AG08395 (cell line): Measurements from ENCODE around the gene C12orf75.
"Not testable (repeated sequence)": the region's sequence is repeated elsewhere in the genome, so short reads cannot be mapped to it uniquely, and the experiment has no call there.

Source experiments
- DNase-seq: peaks from one replicate; pipeline ENCODE4 v3.0.0; 2012; ENCODE audit warnings: mixed read lengths, low spot score

C12orf75 gene

DNA sequence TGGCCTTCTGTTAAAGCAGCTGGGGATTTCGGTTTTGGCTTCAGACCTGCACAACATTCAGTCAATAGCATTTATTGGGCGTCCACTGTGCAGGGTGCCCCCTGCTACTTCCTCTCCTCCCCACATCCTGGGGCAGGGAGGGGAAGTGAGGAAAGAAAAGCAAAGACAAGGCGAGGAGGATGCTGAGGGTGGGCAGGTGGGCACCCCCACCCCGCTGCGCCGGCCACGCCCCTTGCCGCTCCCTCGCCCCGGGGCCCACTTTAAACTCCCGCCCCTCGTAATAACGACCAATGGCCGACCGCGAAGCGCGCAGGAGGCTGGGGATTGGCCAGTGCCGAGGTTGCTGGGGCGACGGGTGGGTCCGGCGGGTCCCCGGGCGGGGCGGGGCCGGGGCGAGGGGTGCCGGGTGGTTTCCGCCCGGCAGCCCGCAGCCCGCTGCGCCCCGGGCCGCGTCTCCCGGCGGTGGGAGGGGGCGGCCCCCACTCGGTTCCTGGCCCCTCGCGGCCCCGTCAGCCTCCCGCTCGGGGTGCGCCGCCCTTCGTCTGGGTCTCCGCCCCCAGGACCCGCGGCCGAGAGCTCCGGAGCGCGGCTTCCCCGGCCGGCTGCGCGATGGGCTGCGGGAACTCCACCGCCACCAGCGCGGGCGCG is at the start of gene C12orf75:
Gene C12orf75 (plus strand): TSS at position 409 of the 648 bp plus-strand sequence. CDS start 201 bp downstream, at position 610.
- DNase-seq = peak; percentile 90

DNA sequence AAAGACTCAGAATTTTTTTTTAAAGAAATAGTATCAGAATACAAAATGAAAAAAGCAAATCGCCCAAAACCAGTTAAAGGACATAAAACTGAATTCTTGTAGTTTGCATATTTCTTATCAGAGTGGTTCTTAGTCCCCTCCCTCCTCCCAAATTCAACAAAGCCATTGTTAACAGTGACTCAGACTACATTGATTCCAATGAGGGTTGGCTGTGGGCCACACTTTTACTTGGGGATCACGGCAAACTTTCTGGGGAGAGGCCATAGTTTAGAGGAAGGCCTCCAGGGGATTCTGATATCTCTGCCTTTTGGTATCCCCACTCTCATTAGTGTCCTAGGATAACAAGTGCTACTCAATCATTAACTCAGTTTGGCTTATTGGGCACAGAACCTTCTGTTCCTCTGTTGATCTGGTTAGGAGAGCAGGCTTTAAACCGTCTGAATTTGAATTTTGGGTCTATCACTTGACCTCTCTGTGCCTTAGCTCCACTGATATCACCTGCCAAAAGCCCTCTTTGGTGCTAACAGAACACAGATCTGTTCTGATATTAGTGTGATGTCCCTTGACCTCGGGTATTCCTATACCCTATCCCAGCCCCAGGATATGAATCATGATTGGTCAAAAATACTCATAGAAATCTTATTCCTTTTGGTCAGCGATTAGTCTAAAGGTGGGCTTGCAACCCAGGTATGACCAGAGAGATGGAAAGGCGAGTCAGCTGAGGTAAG is 49.4 kb upstream of the C12orf75 start:
- no peak for DNase-seq

DNA sequence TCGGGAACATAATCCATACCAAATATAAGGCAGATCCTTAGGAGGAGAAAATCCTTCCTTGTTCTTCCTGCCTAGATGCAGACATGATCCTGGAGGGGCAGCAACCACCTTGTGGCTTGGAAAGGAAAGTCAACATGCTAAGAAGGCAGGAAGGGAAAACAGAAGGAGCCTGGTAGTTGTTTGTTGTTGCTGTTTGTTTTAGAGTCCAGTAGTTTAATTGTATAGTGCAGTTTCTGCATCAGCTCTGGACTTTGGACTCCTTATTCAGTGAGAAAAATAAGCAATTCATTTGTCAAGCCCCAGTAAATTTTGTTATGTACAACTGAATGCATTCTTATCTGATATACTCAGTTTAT is 48.8 kb upstream of the C12orf75 start:
- no peak for DNase-seq

- no peak for DNase-seq
These were observed 45.1 kb upstream of the C12orf75 start for GRCh38 chr12:105285378-105285777.

- DNase-seq = no peak
These were observed 43.1 kb upstream of the C12orf75 start for GRCh38 chr12:105287408-105287807.

GRCh38 chr12:105288311-105288996 is 42.0 kb upstream of the C12orf75 start:
- no peak for DNase-seq

DNA sequence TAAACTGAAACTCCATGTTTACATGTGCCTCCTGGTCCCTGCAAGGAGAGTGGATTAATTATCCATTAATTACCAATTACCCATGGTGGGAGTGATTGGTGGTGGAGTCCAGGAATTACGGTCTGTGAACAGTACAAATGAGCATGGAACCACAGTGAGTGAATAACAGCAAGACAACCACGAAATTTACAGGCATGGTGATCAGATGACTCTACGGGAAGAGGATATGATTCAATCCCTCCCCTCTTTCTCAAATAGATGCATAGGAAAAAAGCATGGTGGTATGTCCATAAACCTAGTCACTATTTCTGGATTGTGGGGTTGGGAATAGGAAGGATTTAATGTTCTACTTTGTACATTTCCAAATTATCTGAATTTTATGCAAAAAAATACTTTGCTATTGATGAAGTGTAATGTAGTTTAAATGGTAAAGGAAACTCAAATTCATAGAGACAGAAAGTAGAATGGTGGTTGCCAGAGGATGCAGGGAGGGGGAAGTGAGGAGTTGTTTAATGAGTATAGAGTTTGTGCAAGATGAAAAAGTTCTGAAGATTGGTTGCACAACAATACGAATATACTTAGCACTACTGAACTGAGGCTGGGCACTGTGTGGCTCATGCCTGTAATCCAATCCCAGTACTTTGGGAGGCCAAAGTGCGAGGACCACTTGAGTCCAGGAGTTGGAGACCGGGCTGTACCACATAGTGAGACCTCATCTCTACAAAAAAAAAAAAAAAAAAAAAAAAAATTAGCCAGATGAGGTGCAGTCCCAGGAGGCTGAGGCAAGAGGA is 41.2 kb upstream of the C12orf75 start:
- peak; percentile 39 for DNase-seq

DNA sequence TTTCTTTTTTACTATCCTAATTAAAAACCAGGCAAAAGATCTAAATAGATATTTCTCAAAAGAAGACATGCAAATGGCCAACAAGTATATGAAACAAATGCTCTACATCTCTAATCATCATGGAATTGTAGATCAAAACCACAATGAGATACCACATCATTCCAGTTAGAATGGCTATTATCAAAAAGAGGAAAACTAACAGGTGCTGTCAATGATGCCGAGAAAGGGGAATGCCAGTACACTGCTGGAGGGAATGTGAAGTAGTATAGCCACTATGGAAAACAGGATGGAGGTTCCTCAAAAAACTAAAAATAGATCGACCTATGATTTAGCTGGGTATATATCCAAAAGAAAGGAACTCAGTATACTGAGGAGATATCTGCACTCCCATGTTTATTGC is 39.0 kb upstream of the C12orf75 start:
- no peak for DNase-seq

- DNase-seq = no peak
These were observed 37.8 kb upstream of the C12orf75 start for GRCh38 chr12:105292705-105293104.

- DNase-seq = no peak
These were observed 37.3 kb upstream of the C12orf75 start for GRCh38 chr12:105293187-105293586.

- DNase-seq = no peak
These were observed 36.3 kb upstream of the C12orf75 start for GRCh38 chr12:105294161-105294560.

GRCh38 chr12:105294886-105295479 is 35.5 kb upstream of the C12orf75 start:
- DNase-seq = no peak

DNA sequence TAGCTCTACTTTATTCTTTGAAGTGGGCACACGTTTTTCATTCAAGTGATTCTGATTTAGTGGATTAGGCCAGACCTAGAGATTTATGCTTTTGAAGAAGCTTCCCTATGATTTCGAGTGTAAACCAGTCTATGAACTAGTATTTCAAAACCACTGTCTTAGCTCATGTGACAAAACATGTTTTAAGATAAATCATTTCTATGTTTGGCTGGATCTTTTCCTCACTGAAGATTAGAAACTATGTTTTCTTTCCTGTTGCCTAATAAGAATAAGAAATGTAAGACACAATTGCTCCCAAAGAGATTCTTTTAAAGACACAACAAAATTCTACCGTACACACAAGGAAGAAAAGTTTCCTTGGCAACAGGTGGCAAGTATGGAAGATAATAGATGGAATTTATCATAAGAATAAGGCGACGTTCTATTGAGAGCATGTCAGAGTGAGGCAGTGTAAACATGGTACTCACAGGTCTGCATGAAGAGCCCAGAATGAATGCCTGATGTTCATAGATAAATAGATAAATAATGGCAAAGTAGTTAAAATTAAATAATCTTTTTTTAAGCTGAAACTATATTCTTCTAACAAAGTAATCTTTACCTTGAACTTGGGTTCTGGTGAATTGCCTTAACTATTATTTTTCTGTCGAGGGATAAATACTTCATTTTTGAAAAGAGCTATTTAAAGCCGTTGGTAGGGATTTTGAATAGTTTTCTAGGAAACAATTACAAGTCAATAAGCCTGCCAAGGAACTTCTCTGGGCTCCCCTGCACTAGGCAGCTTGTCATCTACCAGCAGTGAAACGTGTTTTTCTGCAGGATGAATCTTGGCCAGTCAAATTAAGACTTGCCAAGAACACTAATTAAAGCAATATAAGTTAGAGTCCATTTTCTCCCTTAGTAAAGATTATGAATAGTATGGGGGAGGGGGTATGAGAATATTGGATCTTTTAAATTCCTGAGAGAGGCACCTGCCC is 34.1 kb upstream of the C12orf75 start:
- DNase-seq = no peak

DNA sequence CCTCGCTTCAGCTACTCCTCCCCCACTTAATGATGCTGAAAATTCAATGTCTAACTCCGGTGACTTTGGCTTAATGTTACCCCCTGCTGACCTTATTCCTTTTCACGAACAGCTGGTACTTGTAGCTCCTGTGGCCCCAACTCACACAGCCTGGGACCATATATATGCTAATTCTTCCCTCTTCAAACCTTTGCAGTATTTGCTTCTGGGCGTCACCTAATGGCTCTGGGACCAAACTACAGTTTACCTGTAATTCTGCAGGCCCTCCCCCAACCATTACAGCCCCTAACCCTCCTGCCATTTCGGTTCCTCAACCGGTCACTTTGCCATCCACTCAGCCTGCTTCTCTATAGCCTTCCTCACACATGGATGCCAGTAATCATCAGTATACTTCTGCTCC is 29.6 kb upstream of the C12orf75 start:
- no peak for DNase-seq

GRCh38 chr12:105301696-105302095 is 28.8 kb upstream of the C12orf75 start:
- DNase-seq = no peak

GRCh38 chr12:105302986-105303385 is 27.5 kb upstream of the C12orf75 start:
- not testable (repeated sequence) for DNase-seq

GRCh38 chr12:105304626-105305025 is 25.9 kb upstream of the C12orf75 start:
- DNase-seq = not testable (repeated sequence)

DNA sequence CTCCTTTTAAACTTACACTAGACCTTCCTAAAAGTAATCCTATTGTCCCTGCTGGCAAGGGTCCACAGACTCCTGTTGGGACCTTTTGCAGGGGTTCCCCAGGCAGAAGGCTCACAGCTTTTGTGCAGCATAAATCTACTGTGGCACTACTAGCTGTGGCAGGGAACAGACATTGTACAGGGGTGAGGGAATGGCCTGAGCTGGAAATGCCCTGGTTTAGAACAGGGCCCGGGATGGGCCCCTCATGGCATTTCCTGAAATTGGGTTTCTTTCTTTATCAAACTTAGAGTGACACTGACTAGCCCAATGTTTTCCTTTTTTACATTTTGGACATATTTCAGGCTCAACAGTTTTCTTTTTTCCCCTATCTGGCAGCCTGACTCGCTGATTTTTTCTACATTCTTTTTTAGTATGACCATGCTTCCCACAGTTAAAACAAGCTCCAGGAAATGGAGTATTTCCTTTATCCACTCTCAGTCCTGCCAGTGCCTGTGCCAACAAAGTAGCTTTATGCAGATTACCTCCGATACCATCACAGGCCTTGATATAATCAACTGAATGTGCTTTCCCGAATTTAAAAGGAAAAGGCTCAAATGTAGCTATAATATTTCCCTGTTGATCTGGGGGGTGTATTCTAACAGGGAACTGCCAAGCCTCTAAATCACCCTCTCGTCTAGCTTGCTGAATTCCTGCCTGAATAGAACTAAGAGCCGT is 22.7 kb upstream of the C12orf75 start:
- DNase-seq = not testable (repeated sequence)

DNA sequence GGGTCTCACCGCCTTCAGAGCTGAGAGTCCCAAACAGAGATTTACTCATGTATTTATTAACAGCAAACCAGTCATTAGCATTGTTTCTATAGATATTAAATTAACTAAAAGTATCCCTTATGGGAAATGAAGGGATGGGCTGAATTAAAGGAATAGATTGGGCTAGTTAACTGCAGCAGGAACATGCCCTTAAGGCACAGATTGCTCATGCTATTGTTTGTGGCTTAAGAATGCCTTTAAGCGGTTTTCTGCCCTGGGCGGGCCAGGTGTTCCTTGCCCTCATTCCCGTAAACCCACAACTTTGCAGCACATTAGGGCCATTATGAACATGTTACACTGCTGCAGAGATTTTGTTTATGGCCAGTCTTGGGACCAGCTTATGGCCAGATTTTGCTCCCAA is 21.7 kb upstream of the C12orf75 start:
- DNase-seq = not testable (repeated sequence)

GRCh38 chr12:105309384-105309783 is 21.1 kb upstream of the C12orf75 start:
- not testable (repeated sequence) for DNase-seq
